Fibroblast of lung (primary cell): Measurements from ENCODE around the gene CD69.

Source experiments
- CTCF ChIP-seq, 2 donors: IDR thresholded peaks in 1 of 2; conservative IDR thresholded peaks in 1 of 2; 1 replicate in 1 of 2; 2 replicates in 1 of 2; pipeline ENCODE4 v1.5.1; 2011 to 2012; ENCODE audit warnings: low read length in 2 of 2, control low read depth in 1 of 2, inconsistent platforms in 1 of 2, low read depth in 1 of 2, mild to moderate bottlenecking in 1 of 2
- EZH2 ChIP-seq: IDR thresholded peaks from 2 replicates; pipeline ENCODE4 v1.5.1; 2012; ENCODE audit warnings: low read length, control low read depth, mild to moderate bottlenecking; ENCODE audit errors: missing control alignments

- no peak for TF ChIP-seq CTCF (conservative IDR thresholded peaks at IDR 0.05 in 1 of 2, IDR thresholded peaks at IDR 0.05 in 1 of 2; ENCODE audit: low read depth in 1 of 2, low read length in 2 of 2)
- TF ChIP-seq EZH2 = no peak
These were observed 27.7 kb downstream of the CD69 start, which contains the start of gene CLECL1 for GRCh38 chr12:9732921-9733461.
